ENCODE results near the gene GYPB. TPM values are rescaled to one million over a fixed set of nuclear protein-coding genes. Genes with fewer than 3 reads are reported as not detected.
"Not testable (repeated sequence)": the region's sequence is repeated elsewhere in the genome, so short reads cannot be mapped to it uniquely, and the experiment has no call there.

The GYPB gene
- total and polyA plus RNA-seq, 5 donors from 2014 or later, result not detected

DNA sequence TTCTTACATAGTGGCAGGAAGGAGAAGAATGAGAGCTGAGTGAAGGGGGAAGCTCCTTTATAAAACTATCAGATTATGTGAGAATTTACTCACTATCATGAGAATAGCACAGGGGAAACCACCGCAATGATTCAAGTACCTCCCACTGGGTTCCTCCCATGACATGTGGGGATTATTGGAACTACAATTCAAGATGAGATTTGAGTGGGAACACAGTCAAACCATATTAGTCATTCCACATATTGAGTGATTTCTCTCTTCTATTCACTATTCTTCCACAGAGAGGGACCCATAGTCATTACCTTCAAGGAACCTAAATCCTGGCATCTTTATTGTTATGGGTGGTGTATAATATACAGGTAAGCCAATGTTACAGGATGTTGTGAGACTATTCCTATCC, 27.4 kb downstream of the GYPB start:
- not testable (repeated sequence) for H3K27me3 ChIP-seq (ENCODE audit: control insufficient read depth, insufficient read depth, low read length); H3K36me3 Mint-ChIP-seq; DNase-seq; H3K27me3 Mint-ChIP-seq; H3K4me1 ChIP-seq (ENCODE audit: control insufficient read depth, insufficient read depth, low read length, poor library complexity, severe bottlenecking); H3K36me3 ChIP-seq (ENCODE audit: control insufficient read depth, insufficient read depth, low read length); H3K27ac ChIP-seq (ENCODE audit: insufficient read depth, low read length, poor library complexity, severe bottlenecking); H3K9me3 ChIP-seq (ENCODE audit: control insufficient read depth in 2 of 2, low read length in 2 of 2); H3K4me3 Mint-ChIP-seq; H3K9me3 Mint-ChIP-seq; H3K4me3 ChIP-seq (ENCODE audit: low read depth, low read length); H3K4me1 Mint-ChIP-seq; ATAC-seq (ENCODE audit: low read depth in 2 of 2); H3K27ac Mint-ChIP-seq

DNA sequence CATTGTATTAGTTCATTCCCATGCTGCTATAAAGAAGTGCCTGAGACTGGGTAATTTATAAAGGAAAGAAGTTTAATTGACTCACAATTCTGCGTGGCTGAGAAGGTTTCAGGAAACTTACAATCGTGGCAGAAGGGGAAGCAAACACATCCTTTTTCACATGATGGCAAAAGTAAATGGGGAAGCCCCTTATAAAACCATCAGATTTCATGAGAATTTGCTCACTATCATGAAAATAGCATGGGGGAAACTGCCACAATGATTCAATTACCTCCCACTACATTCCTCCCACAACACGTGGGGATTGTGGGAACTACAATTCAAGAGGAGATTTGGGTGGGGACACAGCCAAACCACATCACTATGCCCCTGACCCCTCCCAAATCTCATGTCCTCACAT, 28.5 kb downstream of the GYPB start:
- H3K27me3 Mint-ChIP-seq; H3K36me3 Mint-ChIP-seq; H3K9me3 Mint-ChIP-seq; H3K4me3 Mint-ChIP-seq; H3K36me3 ChIP-seq (ENCODE audit: control insufficient read depth, insufficient read depth, low read length); H3K4me1 Mint-ChIP-seq; H3K27ac Mint-ChIP-seq; H3K9me3 ChIP-seq (ENCODE audit: control insufficient read depth in 2 of 2, low read length in 2 of 2); H3K4me3 ChIP-seq (ENCODE audit: low read depth, low read length); ATAC-seq (ENCODE audit: low read depth in 2 of 2); H3K4me1 ChIP-seq (ENCODE audit: control insufficient read depth, insufficient read depth, low read length, poor library complexity, severe bottlenecking); H3K27ac ChIP-seq (ENCODE audit: insufficient read depth, low read length, poor library complexity, severe bottlenecking); DNase-seq; H3K27me3 ChIP-seq (ENCODE audit: control insufficient read depth, insufficient read depth, low read length): not testable (repeated sequence)

DNA sequence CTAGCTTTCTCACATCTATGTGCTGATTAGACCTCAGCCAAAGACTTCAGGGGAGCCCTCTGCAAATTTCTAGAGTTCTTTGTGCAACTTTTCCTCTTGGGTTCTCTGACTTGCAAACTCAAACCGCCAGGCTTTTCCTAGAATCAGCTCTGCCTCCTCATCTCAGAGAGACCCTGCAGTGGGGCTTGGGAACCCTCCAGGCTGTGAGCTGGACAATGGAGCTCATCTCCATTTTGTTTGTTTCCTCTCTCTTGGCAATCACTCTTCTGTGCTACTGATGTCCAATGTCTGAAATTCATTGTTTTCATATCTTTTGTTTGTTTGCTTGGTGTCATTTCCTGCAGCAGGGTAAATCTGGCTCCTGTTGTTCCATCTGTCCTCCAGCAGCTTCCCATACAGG, 33.0 kb downstream of the GYPB start:
- Mint-ChIP-seq H3K4me1 (peaks cover 0 to 2% (median 0%) of the 10 kb centered on the region in 4 donors), H3K4me3 (no peak overlapping the region), H3K36me3 (no peaks in the 10 kb centered on the region), H3K27ac (no peak overlapping the region), H3K9me3 (peaks cover 0 to 3% (median 0%) of the 10 kb centered on the region in 7 donors), H3K27me3 (no peaks in the 10 kb centered on the region)
- no peaks in the 10 kb centered on the region for H3K27me3 ChIP-seq (ENCODE audit: control insufficient read depth, insufficient read depth, low read length)
- no peaks in the 10 kb centered on the region for H3K9me3 ChIP-seq (ENCODE audit: control insufficient read depth in 2 of 2, low read length in 2 of 2)
- no peaks in the 10 kb centered on the region for H3K36me3 ChIP-seq (ENCODE audit: control insufficient read depth, insufficient read depth, low read length)
- DNase-seq (no peak), ATAC-seq (ENCODE audit: low read depth in 2 of 2) (no peak)
- H3K4me1 ChIP-seq (ENCODE audit: control insufficient read depth, insufficient read depth, low read length, poor library complexity, severe bottlenecking), result no peaks in the 10 kb centered on the region
- no peak overlapping the region for H3K27ac ChIP-seq (ENCODE audit: insufficient read depth, low read length, poor library complexity, severe bottlenecking)
- no peak overlapping the region for H3K4me3 ChIP-seq (ENCODE audit: low read depth, low read length)

DNA sequence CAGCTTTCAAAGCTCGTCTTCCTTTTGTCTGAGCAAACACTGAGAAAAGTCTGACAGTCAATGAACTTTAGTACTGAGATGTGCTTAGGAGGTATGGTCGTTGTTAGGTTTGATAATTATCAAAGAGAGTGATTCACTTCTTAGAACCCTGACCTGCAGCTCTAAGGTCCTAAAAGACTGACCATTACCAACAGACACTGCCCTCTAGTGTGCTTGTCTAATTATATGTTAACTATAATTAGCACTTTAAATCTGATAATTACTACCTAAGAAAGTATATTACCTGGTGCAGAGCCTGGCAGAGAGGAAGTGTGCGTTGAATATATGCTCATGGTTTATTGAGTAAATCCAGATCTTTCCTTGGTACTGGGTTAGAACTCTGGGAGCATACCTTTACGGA, 38.4 kb downstream of the GYPB start:
- H3K36me3 Mint-ChIP-seq; H3K27me3 Mint-ChIP-seq; H3K9me3 ChIP-seq (ENCODE audit: control insufficient read depth in 2 of 2, low read length in 2 of 2); H3K4me3 Mint-ChIP-seq; H3K4me3 ChIP-seq (ENCODE audit: low read depth, low read length); H3K27me3 ChIP-seq (ENCODE audit: control insufficient read depth, insufficient read depth, low read length); H3K27ac ChIP-seq (ENCODE audit: insufficient read depth, low read length, poor library complexity, severe bottlenecking); H3K27ac Mint-ChIP-seq; ATAC-seq (ENCODE audit: low read depth in 2 of 2); H3K36me3 ChIP-seq (ENCODE audit: control insufficient read depth, insufficient read depth, low read length); H3K4me1 ChIP-seq (ENCODE audit: control insufficient read depth, insufficient read depth, low read length, poor library complexity, severe bottlenecking); H3K9me3 Mint-ChIP-seq; H3K4me1 Mint-ChIP-seq: not testable (repeated sequence)
- DNase-seq, result peak in 1 of 3 donors; percentile 3

DNA sequence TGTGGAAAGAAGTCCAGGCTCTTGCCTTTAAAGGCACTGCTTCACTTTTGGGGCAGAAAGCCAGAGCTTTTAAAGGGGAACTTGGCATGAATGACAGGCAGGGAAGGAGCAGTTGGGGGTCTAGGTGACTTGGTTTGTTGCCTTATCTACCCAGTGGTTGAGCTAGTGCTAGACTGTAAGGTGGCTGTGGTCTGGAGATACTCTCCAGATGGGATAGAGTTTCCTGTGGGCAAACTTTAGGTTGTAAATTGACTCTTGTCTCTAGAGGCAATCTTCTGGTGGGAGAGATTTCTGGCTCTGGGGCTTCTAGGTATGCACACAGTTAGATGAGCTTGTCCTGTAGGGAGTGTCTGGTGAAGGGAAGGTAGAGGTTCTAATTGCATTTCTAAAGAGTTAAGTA, 43.7 kb downstream of the GYPB start:
- not testable (repeated sequence) for ATAC-seq (ENCODE audit: low read depth in 2 of 2); H3K27me3 Mint-ChIP-seq; H3K36me3 Mint-ChIP-seq; H3K9me3 Mint-ChIP-seq; H3K4me3 Mint-ChIP-seq; H3K27ac Mint-ChIP-seq; H3K9me3 ChIP-seq (ENCODE audit: control insufficient read depth in 2 of 2, low read length in 2 of 2); H3K4me3 ChIP-seq (ENCODE audit: low read depth, low read length); DNase-seq; H3K27ac ChIP-seq (ENCODE audit: insufficient read depth, low read length, poor library complexity, severe bottlenecking); H3K27me3 ChIP-seq (ENCODE audit: control insufficient read depth, insufficient read depth, low read length); H3K4me1 Mint-ChIP-seq; H3K36me3 ChIP-seq (ENCODE audit: control insufficient read depth, insufficient read depth, low read length); H3K4me1 ChIP-seq (ENCODE audit: control insufficient read depth, insufficient read depth, low read length, poor library complexity, severe bottlenecking)

DNA sequence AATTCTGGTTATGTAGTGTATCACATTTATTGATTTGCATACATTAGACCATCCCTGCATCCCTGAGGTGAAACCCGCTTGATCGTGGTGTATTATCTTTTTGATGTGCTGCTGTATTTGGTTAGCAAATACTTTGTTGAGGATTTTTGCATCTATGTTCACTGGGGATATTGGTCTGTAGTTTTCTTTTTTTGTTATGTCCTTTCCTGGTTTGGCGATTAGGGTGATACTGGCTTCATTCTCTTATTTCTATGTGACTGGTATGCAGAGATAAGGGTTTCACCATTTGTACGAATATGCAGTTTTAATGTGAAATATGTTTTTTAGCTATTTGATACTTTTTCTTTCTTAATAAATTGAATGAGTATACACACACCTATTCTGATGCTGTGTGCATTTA, 45.2 kb downstream of the GYPB start:
- not testable (repeated sequence) for H3K9me3 ChIP-seq (ENCODE audit: control insufficient read depth in 2 of 2, low read length in 2 of 2); H3K27ac Mint-ChIP-seq; H3K4me1 ChIP-seq (ENCODE audit: control insufficient read depth, insufficient read depth, low read length, poor library complexity, severe bottlenecking); H3K27ac ChIP-seq (ENCODE audit: insufficient read depth, low read length, poor library complexity, severe bottlenecking); H3K4me3 ChIP-seq (ENCODE audit: low read depth, low read length); H3K27me3 Mint-ChIP-seq; H3K36me3 Mint-ChIP-seq; H3K4me3 Mint-ChIP-seq; ATAC-seq (ENCODE audit: low read depth in 2 of 2); DNase-seq; H3K4me1 Mint-ChIP-seq; H3K27me3 ChIP-seq (ENCODE audit: control insufficient read depth, insufficient read depth, low read length); H3K36me3 ChIP-seq (ENCODE audit: control insufficient read depth, insufficient read depth, low read length); H3K9me3 Mint-ChIP-seq

DNA sequence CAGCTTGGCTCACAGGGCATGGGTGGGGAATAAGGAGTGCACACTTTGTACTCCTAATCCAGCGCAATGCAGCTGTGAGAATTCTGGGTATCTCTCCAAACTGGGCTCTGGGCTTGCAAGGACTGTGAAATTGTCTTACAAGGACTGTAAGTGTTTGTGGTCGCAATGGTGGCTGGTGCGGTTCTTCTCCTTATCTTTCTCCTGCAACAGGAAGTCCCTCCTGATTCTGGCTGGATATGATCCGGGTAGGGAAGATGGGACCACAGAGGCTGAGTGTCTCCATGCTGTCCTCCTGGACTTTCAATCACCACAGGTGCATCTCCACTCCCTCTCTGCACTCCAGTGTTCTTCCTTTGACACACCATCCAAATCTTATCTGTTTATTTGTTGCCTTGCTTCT, 58.1 kb downstream of the GYPB start:
- H3K36me3 Mint-ChIP-seq, result no peaks in the 10 kb centered on the region
- no peaks in the 10 kb centered on the region for H3K4me1 ChIP-seq (ENCODE audit: control insufficient read depth, insufficient read depth, low read length, poor library complexity, severe bottlenecking)
- H3K4me3 ChIP-seq (ENCODE audit: low read depth, low read length), result no peak overlapping the region
- ATAC-seq (ENCODE audit: low read depth in 2 of 2), result no peak
- no peaks in the 10 kb centered on the region for H3K27me3 ChIP-seq (ENCODE audit: control insufficient read depth, insufficient read depth, low read length)
- H3K9me3 ChIP-seq (ENCODE audit: control insufficient read depth in 2 of 2, low read length in 2 of 2), result no peaks in the 10 kb centered on the region
- H3K27me3 Mint-ChIP-seq, result no peaks in the 10 kb centered on the region
- H3K9me3 Mint-ChIP-seq, result no peaks in the 10 kb centered on the region
- H3K4me1 Mint-ChIP-seq, result no peaks in the 10 kb centered on the region
- H3K4me3 Mint-ChIP-seq, result no peak overlapping the region
- H3K36me3 ChIP-seq (ENCODE audit: control insufficient read depth, insufficient read depth, low read length), result no peaks in the 10 kb centered on the region
- no peak overlapping the region for H3K27ac Mint-ChIP-seq
- no peak for DNase-seq
- H3K27ac ChIP-seq (ENCODE audit: insufficient read depth, low read length, poor library complexity, severe bottlenecking), result no peak overlapping the region

DNA sequence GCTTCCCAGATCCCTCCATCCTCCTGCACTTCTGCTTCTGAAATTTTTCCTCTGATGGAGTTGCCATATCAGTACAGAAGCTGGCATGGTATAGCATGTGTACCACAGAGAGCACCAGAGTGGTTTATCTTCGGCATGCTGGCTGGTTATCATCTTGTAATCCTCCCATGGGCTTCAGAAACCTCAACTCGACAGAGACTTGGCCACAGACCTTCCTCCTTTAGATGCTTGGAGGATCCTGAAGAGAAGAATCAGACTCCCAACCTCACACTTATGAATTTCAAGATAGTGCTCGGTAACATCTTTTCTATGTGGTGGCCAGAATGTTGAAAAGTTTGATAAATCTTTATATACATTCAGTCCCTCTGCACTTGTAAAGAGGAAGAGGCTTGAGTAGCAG, 63.9 kb downstream of the GYPB start:
- not testable (repeated sequence) for H3K4me3 ChIP-seq (ENCODE audit: low read depth, low read length); H3K27me3 ChIP-seq (ENCODE audit: control insufficient read depth, insufficient read depth, low read length); H3K4me1 Mint-ChIP-seq; H3K36me3 Mint-ChIP-seq; H3K27ac ChIP-seq (ENCODE audit: insufficient read depth, low read length, poor library complexity, severe bottlenecking); H3K4me1 ChIP-seq (ENCODE audit: control insufficient read depth, insufficient read depth, low read length, poor library complexity, severe bottlenecking); H3K4me3 Mint-ChIP-seq; H3K9me3 ChIP-seq (ENCODE audit: control insufficient read depth in 2 of 2, low read length in 2 of 2); DNase-seq; H3K27me3 Mint-ChIP-seq; H3K36me3 ChIP-seq (ENCODE audit: control insufficient read depth, insufficient read depth, low read length); H3K27ac Mint-ChIP-seq; ATAC-seq (ENCODE audit: low read depth in 2 of 2)
- H3K9me3 Mint-ChIP-seq, result peaks cover 0 to 20% (median 7%) of the 10 kb centered on the region in 7 donors

Measured in CD4-positive, CD25-positive, alpha-beta regulatory T cell (primary cell).